H9 (cell line): ENCODE data around the gene CEBPZ. TPM values are rescaled to one million over a fixed set of nuclear protein-coding genes. Genes with fewer than 3 reads are reported as not detected.
A peak's percentile ranks its signal among the peaks of the same experiment; 100 is the strongest.

Experiments used
- DNase-seq: peaks from one replicate; pipeline ENCODE4 v3.0.0-alpha.2; 2017
- H2AFZ ChIP-seq: one replicate; pipeline ENCODE4 v1.6.1; 2013; ENCODE audit warnings: mild to moderate bottlenecking, low read length, control low read depth, moderate library complexity
- H2AK5ac ChIP-seq: 2 replicates; pipeline ENCODE4 v1.6.1; 2013; ENCODE audit warnings: low read length, control low read depth, mixed read lengths; ENCODE audit not compliant: insufficient read length
- H2BK120ac ChIP-seq: one replicate; pipeline ENCODE4 v1.6.1; 2013; ENCODE audit warnings: low read depth, mild to moderate bottlenecking, low read length, control low read depth, inconsistent platforms; ENCODE audit not compliant: poor library complexity, severe bottlenecking
- H2BK12ac ChIP-seq: 2 replicates; pipeline ENCODE4 v1.6.1; 2013; ENCODE audit warnings: low read length, control low read depth, mixed read lengths, low read depth; ENCODE audit not compliant: insufficient read length
- H2BK15ac ChIP-seq: 2 replicates; pipeline ENCODE4 v1.6.1; 2013; ENCODE audit warnings: low read depth, low read length, control low read depth
- H2BK20ac ChIP-seq: one replicate; pipeline ENCODE4 v1.6.1; 2013; ENCODE audit warnings: low read depth, mild to moderate bottlenecking, low read length, control low read depth, inconsistent platforms; ENCODE audit not compliant: poor library complexity, severe bottlenecking
- H2BK5ac ChIP-seq: 2 replicates; pipeline ENCODE4 v1.6.1; 2013; ENCODE audit warnings: low read length, control low read depth, mixed read lengths; ENCODE audit not compliant: insufficient read length
- H3K14ac ChIP-seq: 2 replicates; pipeline ENCODE4 v1.6.1; 2013; ENCODE audit warnings: low read length, control low read depth; ENCODE audit not compliant: insufficient read depth
- H3K18ac ChIP-seq: 2 replicates; pipeline ENCODE4 v1.6.1; 2013; ENCODE audit warnings: low read depth, mild to moderate bottlenecking, mixed read lengths, low read length, control low read depth; ENCODE audit not compliant: insufficient read length
- H3K23ac ChIP-seq: 2 replicates; pipeline ENCODE4 v1.6.1; 2013; ENCODE audit warnings: low read length, control low read depth, mixed read lengths, low read depth; ENCODE audit not compliant: insufficient read length
- H3K23me2 ChIP-seq: 2 replicates; pipeline ENCODE4 v1.6.1; 2013; ENCODE audit warnings: low read depth, mild to moderate bottlenecking, mixed read lengths, low read length, control low read depth; ENCODE audit not compliant: insufficient read length, poor library complexity, severe bottlenecking
- H3K27ac ChIP-seq: 2 replicates; pipeline ENCODE4 v1.5.1; 2013; ENCODE audit warnings: low read length, control low read depth, mixed read lengths, low read depth; ENCODE audit not compliant: insufficient read length
- H3K27me3 ChIP-seq: 2 replicates; pipeline ENCODE4 v1.6.1; 2013; ENCODE audit warnings: low read length, control low read depth, inconsistent platforms; ENCODE audit not compliant: insufficient read depth
- H3K4ac ChIP-seq: 2 replicates; pipeline ENCODE4 v1.6.1; 2013; ENCODE audit warnings: low read depth, mild to moderate bottlenecking, control low read depth, inconsistent platforms, low read length, moderate library complexity
- H3K4me1 ChIP-seq: 2 replicates; pipeline ENCODE4 v1.6.1; 2013; ENCODE audit warnings: low read length, control low read depth, inconsistent platforms; ENCODE audit not compliant: insufficient read depth
- H3K4me2 ChIP-seq: 2 replicates; pipeline ENCODE4 v1.6.1; 2013; ENCODE audit warnings: low read length, control low read depth, mixed read lengths; ENCODE audit not compliant: insufficient read length, insufficient read depth
- H3K56ac ChIP-seq: 2 replicates; pipeline ENCODE4 v1.6.1; 2013; ENCODE audit warnings: low read depth, mild to moderate bottlenecking, mixed read lengths, low read length, control low read depth; ENCODE audit not compliant: insufficient read length
- H3K79me1 ChIP-seq: 2 replicates; pipeline ENCODE4 v1.6.1; 2013; ENCODE audit warnings: low read depth, mild to moderate bottlenecking, moderate library complexity, low read length, control low read depth, inconsistent platforms; ENCODE audit not compliant: insufficient read depth, poor library complexity, severe bottlenecking
- H3K79me2 ChIP-seq: 2 replicates; pipeline ENCODE4 v1.6.1; 2013; ENCODE audit warnings: low read length, control low read depth, inconsistent platforms; ENCODE audit not compliant: insufficient read depth
- H3K9ac ChIP-seq: 2 replicates; pipeline ENCODE4 v1.6.1; 2013; ENCODE audit warnings: low read length, control low read depth, mixed read lengths; ENCODE audit not compliant: insufficient read length; ENCODE audit errors: extremely low read depth
- H3K9me3 ChIP-seq: one replicate; pipeline ENCODE4 v1.6.1; 2013; ENCODE audit warnings: low read depth, low read length, inconsistent platforms; ENCODE audit not compliant: control insufficient read depth
- H3T11ph ChIP-seq: one replicate; pipeline ENCODE4 v1.6.1; 2013; ENCODE audit warnings: mild to moderate bottlenecking, low read length, control low read depth, inconsistent platforms
- H4K20me1 ChIP-seq: one replicate; pipeline ENCODE4 v1.6.1; 2013; ENCODE audit not compliant: control insufficient read depth, insufficient read length, insufficient read depth
- H4K5ac ChIP-seq: 2 replicates; pipeline ENCODE4 v1.6.1; 2013; ENCODE audit warnings: low read depth, mild to moderate bottlenecking, mixed read lengths, low read length, control low read depth; ENCODE audit not compliant: insufficient read length
- H4K8ac ChIP-seq: replicated peaks from 2 replicates; pipeline ENCODE4 v1.6.1; 2013; ENCODE audit warnings: low read length, control low read depth, mixed read lengths, low read depth; ENCODE audit not compliant: insufficient read length
- H4K91ac ChIP-seq: 2 replicates; pipeline ENCODE4 v1.6.1; 2013; ENCODE audit warnings: low read depth, mild to moderate bottlenecking, moderate library complexity, mixed read lengths, low read length, control low read depth; ENCODE audit not compliant: insufficient read length
- H3K27ac Mint-ChIP-seq, 3 experiments: 2 replicates in 2 of 3; 3 replicates in 1 of 3; pipeline ENCODE4 v1.8.0; 2020 to 2021; ENCODE audit warnings: mixed read lengths in 3 of 3, mild to moderate bottlenecking in 1 of 3, moderate library complexity in 1 of 3
- H3K27me3 Mint-ChIP-seq: 2 replicates; pipeline ENCODE4 v1.8.0; 2021; ENCODE audit warnings: low read depth, mild to moderate bottlenecking, moderate library complexity, mixed read lengths
- H3K36me3 Mint-ChIP-seq, 3 experiments: 2 replicates in 2 of 3; 3 replicates in 1 of 3; pipeline ENCODE4 v1.8.0; 2020 to 2021; ENCODE audit warnings: low read depth in 3 of 3, mixed read lengths in 3 of 3; ENCODE audit not compliant: insufficient read depth in 1 of 3
- H3K4me1 Mint-ChIP-seq, 2 experiments: 2 replicates each; pipeline ENCODE4 v1.8.0; 2020; ENCODE audit warnings: mixed read lengths in 2 of 2
- H3K4me3 Mint-ChIP-seq, 2 experiments: 2 replicates in 1 of 2; 3 replicates in 1 of 2; pipeline ENCODE4 v1.8.0; 2020 to 2021; ENCODE audit warnings: mild to moderate bottlenecking in 2 of 2, mixed read lengths in 2 of 2, moderate library complexity in 1 of 2
- H3K9me3 Mint-ChIP-seq, 2 experiments: 2 replicates in 1 of 2; 3 replicates in 1 of 2; pipeline ENCODE4 v1.8.0; 2020; ENCODE audit warnings: mild to moderate bottlenecking in 2 of 2, mixed read lengths in 2 of 2, moderate library complexity in 1 of 2
- CTCF ChIP-seq: fragments of 200-600 bp; sonication (generic); conservative IDR thresholded peaks from 3 replicates; pipeline ENCODE4 v1.8.0; 2021; ENCODE audit warnings: antibody characterized with exemption, mild to moderate bottlenecking
- WGBS: extraction: QIAGEN DNeasy Blood & Tissue Kit; methylation state at CpG from one replicate; pipeline ENCODE4 v1.1.7; 2013; ENCODE audit warnings: missing lambda C conversion rate, low lambda C conversion rate, mixed read lengths; ENCODE audit not compliant: insufficient read length; ENCODE audit errors: extremely low coverage; 5-methylcytosine and 5-hydroxymethylcytosine counted together
- total RNA-seq: library from RNA; stranded (reverse); gene quantifications from 2 replicates; pipeline ENCODE4 v1.2.1, GENCODE V29; 2021

The CEBPZ gene
- total RNA-seq, 1 experiment from 2014 or later: 281 TPM

GRCh38 chr2:37192551-37192950, 38.8 kb downstream of the CEBPZ start:
- Histone ChIP-seq H2BK120ac (no peak overlapping the region), H3K56ac (no peak overlapping the region), H3K27ac (no peak overlapping the region), H4K8ac (no peak overlapping the region), H3K79me1 (no peaks in the 10 kb centered on the region), H3K4ac (no peak overlapping the region), H3K23me2 (no peaks in the 10 kb centered on the region), H2BK15ac (no peak overlapping the region), H2BK20ac (no peak overlapping the region), H3K27me3 (no peaks in the 10 kb centered on the region), H3K14ac (no peak overlapping the region), H4K20me1 (no peaks in the 10 kb centered on the region), H3K79me2 (peaks cover 2% of the 10 kb centered on the region; the same call in 1 of the 2 replicates), H3K18ac (no peak overlapping the region), H3K9me3 (no peaks in the 10 kb centered on the region), H3K4me1 (peaks cover 12% of the 10 kb centered on the region; the same call in 1 of the 2 replicates), H3K9ac (no peak overlapping the region), H3K23ac (no peak overlapping the region), H4K91ac (no peak overlapping the region), H3K4me2 (no peak overlapping the region), H2AFZ (no peak overlapping the region), H2BK12ac (no peak overlapping the region), H4K5ac (no peak overlapping the region), H2BK5ac (no peak overlapping the region), H2AK5ac (no peak overlapping the region), H3T11ph (no peak overlapping the region)
- Mint-ChIP-seq H3K4me1 (peaks cover 52 to 58% of the 10 kb centered on the region in 2 experiments), H3K4me3 (no peak overlapping the region), H3K9me3 (no peaks in the 10 kb centered on the region), H3K27ac (peak overlapping the region; percentile 43 to 98 (median 90); a peak in 6 of 7 replicates), H3K36me3 (peaks cover 0 to 5% (median 0%) of the 10 kb centered on the region in 3 experiments; a peak in 2 of 7 replicates), H3K27me3 (no peaks in the 10 kb centered on the region)
- DNase-seq: no peak
- no CpG with 5 or more reads among the region's 1 CpG for WGBS
- TF ChIP-seq CTCF: no peak
